NCI-H748 treated with DMSO at 0.1 percent for 48 hours (cell line): ENCODE measurements around the gene CMBL.
"Not testable (repeated sequence)": the region's sequence is repeated elsewhere in the genome, so short reads cannot be mapped to it uniquely, and the experiment has no call there.

Experiments used
- DNase-seq: peaks from one replicate; lab custom pipeline; 2025; lab: John Stamatoyannopoulos, UW

CMBL gene

GRCh38 chr5:10333154-10334006, 25.7 kb upstream of the CMBL start:
- DNase-seq, result no peak

DNA sequence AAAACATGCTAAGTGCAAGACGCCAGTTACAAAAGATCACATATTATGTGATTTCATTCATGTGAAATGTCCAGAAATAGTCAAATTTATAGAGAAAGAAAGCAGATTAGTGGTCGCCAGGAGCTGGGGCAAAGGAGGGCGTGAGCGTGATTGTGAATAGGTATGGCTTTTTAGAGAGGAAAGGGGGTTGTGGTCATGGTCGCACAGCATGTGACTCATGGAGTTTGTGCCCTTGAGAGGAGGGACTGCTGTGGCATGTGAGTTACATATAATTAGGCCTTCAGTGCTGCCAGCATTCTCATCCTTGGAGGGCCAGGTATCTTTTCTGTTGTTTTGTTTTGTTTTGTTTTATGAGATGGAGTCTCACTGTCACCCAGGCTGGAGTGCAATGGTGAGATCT, 24.6 kb upstream of the CMBL start:
- DNase-seq, result no peak

DNA sequence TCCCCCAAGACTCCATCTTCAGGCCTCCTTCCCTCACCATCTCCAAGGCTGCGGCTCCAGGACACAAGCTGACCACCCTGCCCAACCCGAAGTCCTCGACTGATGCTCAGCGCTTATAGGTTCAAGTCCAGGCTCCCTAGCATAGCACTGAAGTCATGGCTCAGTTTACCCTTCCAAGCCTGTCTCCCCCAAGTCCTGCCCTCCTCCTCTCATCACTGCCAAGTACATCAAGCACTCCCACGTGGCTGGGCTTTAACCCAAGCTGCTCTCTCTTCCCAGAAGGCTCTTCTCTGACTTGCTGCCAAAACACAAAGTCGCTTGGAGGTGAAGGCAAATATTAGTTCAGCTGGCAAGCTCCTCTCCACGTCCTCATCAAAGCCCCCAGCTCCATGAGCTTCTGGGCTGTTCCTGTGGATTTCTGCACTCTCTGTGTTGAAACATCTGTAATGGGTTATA, 23.7 kb upstream of the CMBL start:
- peak; percentile 99 for DNase-seq

DNA sequence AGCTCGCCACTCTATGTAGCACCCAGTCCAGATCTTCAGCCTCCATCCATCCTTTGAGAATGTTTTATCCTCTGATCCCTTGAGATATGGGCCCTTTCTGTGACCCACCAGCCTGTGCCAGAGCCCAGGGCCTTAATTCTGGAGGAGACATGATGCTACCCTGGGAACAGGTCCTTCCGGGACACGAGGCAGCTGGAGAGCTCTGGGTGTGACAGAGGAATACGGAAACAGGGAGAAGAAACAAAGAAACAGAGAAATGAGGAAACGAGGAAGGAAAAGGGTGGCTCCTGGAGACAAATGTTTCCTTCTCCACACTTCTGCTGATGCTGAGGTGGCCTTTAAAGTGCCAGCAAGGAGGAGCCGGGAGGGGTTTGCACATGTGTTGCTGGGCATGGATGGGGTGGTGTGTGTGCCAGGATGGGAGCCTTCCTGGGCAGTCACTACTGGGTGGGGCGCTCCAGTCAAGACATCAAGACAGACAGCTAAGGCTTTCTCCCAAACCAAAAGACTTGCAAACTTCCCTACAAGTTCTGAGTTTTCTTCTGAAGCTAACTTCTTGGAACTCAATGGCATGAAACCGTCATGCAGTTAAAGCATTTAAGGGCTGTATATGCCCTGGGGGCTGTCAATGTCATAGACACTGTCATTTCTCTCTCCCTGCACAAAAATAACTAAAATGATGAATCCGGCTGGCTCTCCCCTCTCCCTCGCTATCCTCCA, 23.0 kb upstream of the CMBL start:
- no peak for DNase-seq

DNA sequence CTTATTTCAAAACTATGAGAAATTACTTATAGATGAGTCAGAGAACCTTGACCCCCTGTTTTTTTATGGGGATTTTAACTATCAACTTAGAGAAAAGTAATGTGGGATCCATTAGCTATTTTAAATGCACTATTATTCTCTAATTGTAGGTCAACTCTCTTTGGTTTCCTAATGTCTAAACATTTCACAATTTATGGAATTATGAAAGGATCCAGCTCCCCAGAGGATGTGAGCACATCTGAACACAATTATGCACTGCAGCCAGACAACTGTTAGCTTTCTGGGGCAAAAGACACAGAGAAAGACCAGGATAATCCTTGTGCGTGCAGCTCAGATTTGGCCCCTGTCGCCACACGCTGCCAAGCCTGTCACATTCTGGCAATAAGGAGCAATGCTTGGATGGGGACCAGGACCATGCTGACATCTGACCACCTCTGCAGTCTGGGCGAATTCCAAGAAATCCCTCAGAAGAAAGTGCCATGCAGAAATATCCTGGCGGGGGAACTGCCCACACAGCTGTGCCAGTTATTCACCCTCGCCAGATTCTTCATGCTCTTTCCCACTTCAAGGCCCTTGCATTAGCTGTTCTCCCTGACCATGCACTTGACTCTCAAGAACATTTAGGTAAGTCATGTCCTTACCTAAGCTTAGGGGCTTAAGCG, 22.2 kb upstream of the CMBL start:
- no peak for DNase-seq

DNA sequence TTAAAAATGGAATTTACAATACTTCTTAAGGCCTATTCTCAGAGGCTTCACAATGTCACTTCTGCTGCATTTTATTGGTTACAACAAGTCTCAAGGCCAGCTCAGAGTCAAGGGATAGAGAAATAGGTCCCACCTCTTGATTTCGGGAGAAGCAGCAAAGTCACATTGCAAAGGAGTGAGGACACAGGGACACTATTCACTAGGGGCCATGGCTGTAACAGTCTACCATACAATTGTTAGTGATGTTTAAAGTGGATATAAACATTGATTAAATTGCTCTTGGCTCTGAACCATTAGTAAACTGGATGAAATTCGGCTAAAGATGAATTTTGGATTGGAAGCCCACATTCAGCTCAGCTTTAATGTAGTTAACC, 21.7 kb upstream of the CMBL start:
- no peak for DNase-seq

DNA sequence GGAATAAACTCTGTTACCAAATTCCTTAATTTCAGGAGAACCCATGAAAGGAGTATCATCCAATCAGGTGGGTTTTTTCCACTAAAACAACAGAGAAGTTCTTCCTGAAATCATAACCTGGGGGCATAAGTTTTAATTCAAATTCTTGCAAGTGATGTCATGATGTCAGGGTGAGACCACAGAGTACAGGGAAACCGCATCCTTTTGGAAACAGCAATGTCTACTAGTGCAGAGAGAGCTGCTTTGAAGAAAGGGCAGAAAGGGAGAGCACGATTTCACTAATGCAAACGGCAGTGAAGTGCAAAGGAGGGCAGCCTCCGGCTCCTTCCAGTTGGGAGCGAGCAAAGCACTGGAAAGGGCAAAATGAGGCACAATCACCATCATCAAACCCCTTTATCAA, 20.6 kb upstream of the CMBL start:
- DNase-seq, result no peak

GRCh38 chr5:10324518-10325370, 17.0 kb upstream of the CMBL start:
- peak; percentile 75 for DNase-seq

GRCh38 chr5:10323588-10324488, 16.1 kb upstream of the CMBL start:
- no peak for DNase-seq

GRCh38 chr5:10321882-10322281, 14.2 kb upstream of the CMBL start:
- no peak for DNase-seq

GRCh38 chr5:10320793-10321192, 13.1 kb upstream of the CMBL start:
- no peak for DNase-seq

GRCh38 chr5:10319202-10319851, 11.6 kb upstream of the CMBL start:
- no peak for DNase-seq

DNA sequence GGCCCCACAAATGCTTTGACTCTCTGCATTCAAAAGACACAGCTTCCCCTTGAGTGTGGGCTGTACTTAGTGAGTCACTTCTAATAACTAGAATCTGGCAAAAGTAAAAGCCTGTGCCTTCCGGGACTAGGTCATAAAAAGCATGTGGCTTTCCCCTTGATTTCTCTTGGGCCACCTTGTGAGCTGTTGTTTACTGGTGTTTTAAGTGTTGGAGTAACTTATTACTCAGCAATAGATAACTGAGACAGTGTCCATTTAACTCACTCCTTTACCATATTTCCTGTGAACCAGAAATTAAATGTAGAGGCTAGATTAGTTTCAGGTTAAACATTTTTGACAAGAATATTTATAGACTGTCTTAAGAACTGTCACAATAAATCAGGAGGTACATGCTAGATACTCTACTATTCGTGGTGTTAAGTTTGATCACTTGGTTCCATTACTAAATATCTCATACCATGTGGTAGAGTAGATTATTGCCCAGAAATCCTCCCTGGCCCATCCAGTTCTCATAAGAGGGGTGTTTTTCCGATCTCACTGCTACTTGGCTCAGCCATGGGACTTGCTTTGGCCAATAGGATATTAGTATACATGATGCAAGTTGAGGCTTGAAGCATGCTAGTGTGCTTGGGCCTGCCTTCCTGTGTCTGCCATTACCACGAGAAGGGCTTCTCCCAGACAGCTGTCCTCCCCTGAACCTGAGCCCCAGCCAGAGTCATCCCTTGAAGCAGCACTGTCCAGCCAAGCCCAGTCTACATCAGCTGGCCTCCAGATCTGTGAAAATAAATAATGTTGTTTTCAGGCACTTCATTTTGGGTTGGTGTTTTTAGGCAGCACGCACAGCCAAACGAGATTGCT, 10.4 kb upstream of the CMBL start:
- no peak for DNase-seq

GRCh38 chr5:10315824-10316509, 8.3 kb upstream of the CMBL start:
- DNase-seq, result no peak

- DNase-seq, result no peak
Measured at GRCh38 chr5:10315201-10315600, 7.5 kb upstream of the CMBL start.

- no peak for DNase-seq
Measured at GRCh38 chr5:10311595-10312425, 4.1 kb upstream of the CMBL start.

DNA sequence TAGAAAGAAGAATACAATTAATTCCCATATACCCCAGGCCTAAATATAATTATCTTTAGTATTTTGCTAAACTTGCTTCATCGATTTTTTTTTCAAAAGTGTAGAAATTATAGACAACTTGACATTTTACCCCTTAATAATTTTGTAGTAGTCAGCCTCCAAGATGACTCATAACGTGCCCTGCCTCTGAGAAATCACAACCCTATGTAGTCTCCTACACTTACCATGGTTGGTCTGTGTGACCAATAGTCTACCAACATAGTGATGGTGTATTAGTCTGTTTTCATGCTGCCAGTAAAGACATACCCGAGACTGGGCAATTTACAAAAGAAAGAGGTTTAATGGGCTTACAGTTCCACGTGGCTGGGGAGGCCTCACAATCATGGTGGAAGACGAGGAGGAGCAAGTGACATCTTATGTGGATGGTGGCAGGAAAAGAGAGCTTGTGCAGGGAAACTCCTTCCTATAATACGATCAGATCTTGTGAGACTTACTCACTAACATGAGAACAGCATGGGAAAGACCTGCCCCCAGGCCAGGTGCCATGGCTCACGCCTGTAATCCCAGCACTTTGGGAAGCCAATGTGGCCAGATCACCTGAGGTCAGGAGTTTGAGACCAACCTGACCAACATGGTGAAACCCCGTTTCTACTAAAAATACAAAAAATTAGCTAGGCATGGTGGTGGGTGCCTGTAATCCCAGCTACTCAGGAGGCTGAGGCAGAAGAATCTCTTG, 3.3 kb upstream of the CMBL start:
- not testable (repeated sequence) for DNase-seq
